ENCODE measurements around the gene VGLL4.
A peak's percentile ranks its signal among the peaks of the same experiment; 100 is the strongest.

Gene VGLL4

GRCh38 chr3:11569156-11569741, 74.5 kb downstream of the VGLL4 start:
- no peak for TF ChIP-seq CTCF (IDR thresholded peaks at IDR 0.05; ENCODE audit: unreplicated experiment in 3 of 3)
- peaks cover 43% of the 10 kb centered on the region for H3K4me1 Mint-ChIP-seq
- H3K4me3 Mint-ChIP-seq = no peak overlapping the region

GRCh38 chr3:11568503-11569155, 75.1 kb downstream of the VGLL4 start:
- no peaks in the 10 kb centered on the region for H3K27me3 Mint-ChIP-seq (ENCODE audit: low read depth)
- no peaks in the 10 kb centered on the region for H3K9me3 Mint-ChIP-seq
- peak overlapping the region in 1 of 3 experiments; percentile 64 for H3K27ac Mint-ChIP-seq
- peaks cover 60% of the 10 kb centered on the region for H3K36me3 Mint-ChIP-seq (ENCODE audit: low read depth)
- peaks cover 44% of the 10 kb centered on the region for H3K4me1 Mint-ChIP-seq
- TF ChIP-seq CTCF (IDR thresholded peaks at IDR 0.05; ENCODE audit: unreplicated experiment in 3 of 3) = no peak
- no peak overlapping the region for H3K4me3 Mint-ChIP-seq

More at GRCh38 chr3:11569156-11569741, 74.5 kb downstream of the VGLL4 start:
- no peaks in the 10 kb centered on the region for H3K27me3 Mint-ChIP-seq (ENCODE audit: low read depth)
- peaks cover 58% of the 10 kb centered on the region for H3K36me3 Mint-ChIP-seq (ENCODE audit: low read depth)
- H3K27ac Mint-ChIP-seq = peak overlapping the region in 2 of 3 experiments; percentile 39 to 64
- H3K9me3 Mint-ChIP-seq = no peaks in the 10 kb centered on the region

- H3K27ac Mint-ChIP-seq = peak overlapping the region in 1 of 3 experiments; percentile 64
- peaks cover 60% of the 10 kb centered on the region for H3K36me3 Mint-ChIP-seq (ENCODE audit: low read depth)
- H3K9me3 Mint-ChIP-seq = no peaks in the 10 kb centered on the region
- H3K4me3 Mint-ChIP-seq = no peak overlapping the region
- H3K27me3 Mint-ChIP-seq (ENCODE audit: low read depth) = no peaks in the 10 kb centered on the region
- peaks cover 45% of the 10 kb centered on the region for H3K4me1 Mint-ChIP-seq
- no peak for TF ChIP-seq CTCF (IDR thresholded peaks at IDR 0.05; ENCODE audit: unreplicated experiment in 3 of 3)
Observed at GRCh38 chr3:11567516-11568467, 75.9 kb downstream of the VGLL4 start.

- no peaks in the 10 kb centered on the region for H3K9me3 Mint-ChIP-seq
- H3K4me1 Mint-ChIP-seq = peaks cover 37% of the 10 kb centered on the region
- peak overlapping the region in 1 of 3 experiments; percentile 6 for H3K27ac Mint-ChIP-seq
- H3K4me3 Mint-ChIP-seq = no peak overlapping the region
- no peak for TF ChIP-seq CTCF (IDR thresholded peaks at IDR 0.05; ENCODE audit: unreplicated experiment in 3 of 3)
- H3K36me3 Mint-ChIP-seq (ENCODE audit: low read depth) = peaks cover 59% of the 10 kb centered on the region
- no peaks in the 10 kb centered on the region for H3K27me3 Mint-ChIP-seq (ENCODE audit: low read depth)
Observed at GRCh38 chr3:11566916-11567315, 76.8 kb downstream of the VGLL4 start.

- TF ChIP-seq CTCF (IDR thresholded peaks at IDR 0.05; ENCODE audit: unreplicated experiment in 3 of 3) = no peak
- peaks cover 37% of the 10 kb centered on the region for H3K4me1 Mint-ChIP-seq
Observed at GRCh38 chr3:11566478-11566877, 77.2 kb downstream of the VGLL4 start.

More at GRCh38 chr3:11566478-11566877, 77.2 kb downstream of the VGLL4 start:
- H3K4me3 Mint-ChIP-seq = no peak overlapping the region
- H3K36me3 Mint-ChIP-seq (ENCODE audit: low read depth) = peaks cover 59% of the 10 kb centered on the region
- no peaks in the 10 kb centered on the region for H3K9me3 Mint-ChIP-seq
- H3K27ac Mint-ChIP-seq = peak overlapping the region in 1 of 3 experiments; percentile 6
- no peaks in the 10 kb centered on the region for H3K27me3 Mint-ChIP-seq (ENCODE audit: low read depth)

Data from nephron (organoid).